ENCODE data around the gene PPP1R12B.

PPP1R12B gene

GRCh38 chr1:202589190-202589930 lies 240.9 kb downstream of the PPP1R12B start:
- Histone ChIP-seq H3K4me2 (ENCODE audit: insufficient read depth, low read length) (no peak overlapping the region), H3K9ac (ENCODE audit: low read depth, low read length) (no peak overlapping the region), H3K79me2 (ENCODE audit: insufficient read depth, low read length) (no peaks in the 10 kb centered on the region), H4K20me1 (ENCODE audit: insufficient read depth, low read length) (no peaks in the 10 kb centered on the region), H3K4me3 (ENCODE audit: low read depth in 1 of 2, low read length in 2 of 2) (no peak overlapping the region), H3K4me1 (ENCODE audit: insufficient read depth, low read length) (no peaks in the 10 kb centered on the region), H3K27ac (ENCODE audit: low read length) (no peak overlapping the region), H3K36me3 (ENCODE audit: insufficient read depth, low read length) (no peaks in the 10 kb centered on the region), H3K27me3 (ENCODE audit: insufficient read depth, low read length, poor library complexity) (no peaks in the 10 kb centered on the region), H2AFZ (ENCODE audit: low read depth, low read length) (no peak overlapping the region), H3K9me3 (ENCODE audit: insufficient read depth, low read length, severe bottlenecking) (no peaks in the 10 kb centered on the region)
- ATAC-seq (ENCODE audit: insufficient read depth, low read depth), result no peak
- DNase-seq, result no peak
- no peak for TF ChIP-seq EZH2 (IDR thresholded peaks at IDR 0.05; ENCODE audit: borderline replicate concordance, low read depth, low read length, severe bottlenecking)
- TF ChIP-seq CTCF (IDR thresholded peaks at IDR 0.05; ENCODE audit: borderline replicate concordance, extremely low read depth, low read length, poor library complexity, severe bottlenecking), result no peak

- no peaks in the 10 kb centered on the region for H3K36me3 ChIP-seq (ENCODE audit: insufficient read depth, low read length)
- H3K27ac ChIP-seq (ENCODE audit: low read length), result no peak overlapping the region
- no peak overlapping the region for H3K4me2 ChIP-seq (ENCODE audit: insufficient read depth, low read length)
- no peaks in the 10 kb centered on the region for H3K4me1 ChIP-seq (ENCODE audit: insufficient read depth, low read length)
- no peak for DNase-seq
- no peak for TF ChIP-seq EZH2 (IDR thresholded peaks at IDR 0.05; ENCODE audit: borderline replicate concordance, low read depth, low read length, severe bottlenecking)
- no peak for TF ChIP-seq CTCF (IDR thresholded peaks at IDR 0.05; ENCODE audit: borderline replicate concordance, extremely low read depth, low read length, poor library complexity, severe bottlenecking)
- H3K9me3 ChIP-seq (ENCODE audit: insufficient read depth, low read length, severe bottlenecking), result no peaks in the 10 kb centered on the region
- ATAC-seq (ENCODE audit: insufficient read depth, low read depth), result no peak
- H3K9ac ChIP-seq (ENCODE audit: low read depth, low read length), result no peak overlapping the region
- no peaks in the 10 kb centered on the region for H3K79me2 ChIP-seq (ENCODE audit: insufficient read depth, low read length)
- H3K4me3 ChIP-seq (ENCODE audit: low read depth in 1 of 2, low read length in 2 of 2), result no peak overlapping the region
- no peaks in the 10 kb centered on the region for H3K27me3 ChIP-seq (ENCODE audit: insufficient read depth, low read length, poor library complexity)
- H4K20me1 ChIP-seq (ENCODE audit: insufficient read depth, low read length), result no peaks in the 10 kb centered on the region
- H2AFZ ChIP-seq (ENCODE audit: low read depth, low read length), result no peak overlapping the region
Measured at GRCh38 chr1:202590126-202590525, 241.6 kb downstream of the PPP1R12B start.

- DNase-seq (no peak), ATAC-seq (ENCODE audit: insufficient read depth, low read depth) (no peak)
- H3K36me3 ChIP-seq (ENCODE audit: insufficient read depth, low read length), result no peaks in the 10 kb centered on the region
- H4K20me1 ChIP-seq (ENCODE audit: insufficient read depth, low read length), result no peaks in the 10 kb centered on the region
- no peak overlapping the region for H3K4me3 ChIP-seq (ENCODE audit: low read depth in 1 of 2, low read length in 2 of 2)
- H3K4me2 ChIP-seq (ENCODE audit: insufficient read depth, low read length), result no peak overlapping the region
- H3K27me3 ChIP-seq (ENCODE audit: insufficient read depth, low read length, poor library complexity), result no peaks in the 10 kb centered on the region
- H3K9me3 ChIP-seq (ENCODE audit: insufficient read depth, low read length, severe bottlenecking), result no peaks in the 10 kb centered on the region
- no peaks in the 10 kb centered on the region for H3K79me2 ChIP-seq (ENCODE audit: insufficient read depth, low read length)
- H2AFZ ChIP-seq (ENCODE audit: low read depth, low read length), result no peak overlapping the region
- TF ChIP-seq CTCF (IDR thresholded peaks at IDR 0.05; ENCODE audit: borderline replicate concordance, extremely low read depth, low read length, poor library complexity, severe bottlenecking) (no peak), EZH2 (IDR thresholded peaks at IDR 0.05; ENCODE audit: borderline replicate concordance, low read depth, low read length, severe bottlenecking) (no peak)
- H3K9ac ChIP-seq (ENCODE audit: low read depth, low read length), result no peak overlapping the region
- no peak overlapping the region for H3K27ac ChIP-seq (ENCODE audit: low read length)
- H3K4me1 ChIP-seq (ENCODE audit: insufficient read depth, low read length), result no peaks in the 10 kb centered on the region
Measured at GRCh38 chr1:202590975-202591411, 242.5 kb downstream of the PPP1R12B start.
